GM12865 (cell line): ENCODE results near the gene SERPINB2.

ENCODE experiments used
- DNase-seq: peaks from one replicate; pipeline ENCODE4 v3.0.0; 2010; ENCODE audit warnings: low read depth
- H3K4me3 ChIP-seq: 2 replicates; pipeline ENCODE4 v1.5.1; 2011; ENCODE audit warnings: mild to moderate bottlenecking, low read depth, low read length, control low read depth
- TF ChIP-seq, protein P1 (sequence below): IDR thresholded peaks from 2 replicates; pipeline ENCODE4 v1.5.1; 2011; ENCODE audit warnings: low read length, control low read depth, low read depth, inconsistent platforms; ENCODE audit not compliant: insufficient read depth; ENCODE audit errors: missing control alignments

The SERPINB2 gene

DNA sequence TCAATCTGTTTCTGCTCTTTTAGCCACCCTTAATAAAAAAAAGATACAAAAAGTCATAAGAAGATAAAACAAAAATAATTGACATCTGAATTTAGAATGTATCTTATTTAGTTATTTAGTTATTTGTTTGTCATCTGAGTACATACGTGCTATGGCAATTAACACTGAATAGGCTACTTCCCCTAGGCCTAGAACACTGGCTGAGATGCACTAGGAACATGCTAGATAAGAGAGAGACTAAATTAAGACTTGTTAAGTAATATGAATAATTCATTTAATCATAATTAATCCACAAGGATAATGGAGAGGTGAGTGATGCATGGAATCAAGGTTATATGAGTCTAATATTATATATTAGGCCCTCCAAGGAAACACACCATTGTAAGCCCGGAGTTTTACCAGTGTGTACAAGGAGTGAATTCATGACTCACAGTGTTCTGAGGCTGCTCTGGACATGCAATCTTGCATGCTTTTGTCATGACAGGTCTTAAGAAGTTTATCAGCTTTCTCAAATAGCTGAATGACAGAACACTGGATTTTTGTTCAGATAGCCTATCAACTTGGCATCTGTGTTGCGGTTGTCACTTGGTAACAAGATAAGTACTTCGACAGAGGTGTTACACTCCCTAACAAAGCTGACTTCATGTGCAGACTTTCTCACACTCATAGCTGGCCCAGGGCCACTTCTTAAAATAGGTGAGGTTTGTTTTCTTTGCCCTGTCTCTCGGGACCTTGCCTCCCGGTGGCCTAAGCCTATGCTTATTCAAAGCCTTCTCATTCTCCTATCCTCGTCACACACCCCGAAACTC lies 5.0 kb upstream of the SERPINB2 start:
- DNase-seq: no peak
- no peak overlapping the region for H3K4me3 ChIP-seq
- TF ChIP-seq, protein P1, sequence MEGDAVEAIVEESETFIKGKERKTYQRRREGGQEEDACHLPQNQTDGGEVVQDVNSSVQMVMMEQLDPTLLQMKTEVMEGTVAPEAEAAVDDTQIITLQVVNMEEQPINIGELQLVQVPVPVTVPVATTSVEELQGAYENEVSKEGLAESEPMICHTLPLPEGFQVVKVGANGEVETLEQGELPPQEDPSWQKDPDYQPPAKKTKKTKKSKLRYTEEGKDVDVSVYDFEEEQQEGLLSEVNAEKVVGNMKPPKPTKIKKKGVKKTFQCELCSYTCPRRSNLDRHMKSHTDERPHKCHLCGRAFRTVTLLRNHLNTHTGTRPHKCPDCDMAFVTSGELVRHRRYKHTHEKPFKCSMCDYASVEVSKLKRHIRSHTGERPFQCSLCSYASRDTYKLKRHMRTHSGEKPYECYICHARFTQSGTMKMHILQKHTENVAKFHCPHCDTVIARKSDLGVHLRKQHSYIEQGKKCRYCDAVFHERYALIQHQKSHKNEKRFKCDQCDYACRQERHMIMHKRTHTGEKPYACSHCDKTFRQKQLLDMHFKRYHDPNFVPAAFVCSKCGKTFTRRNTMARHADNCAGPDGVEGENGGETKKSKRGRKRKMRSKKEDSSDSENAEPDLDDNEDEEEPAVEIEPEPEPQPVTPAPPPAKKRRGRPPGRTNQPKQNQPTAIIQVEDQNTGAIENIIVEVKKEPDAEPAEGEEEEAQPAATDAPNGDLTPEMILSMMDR: no peak

DNA sequence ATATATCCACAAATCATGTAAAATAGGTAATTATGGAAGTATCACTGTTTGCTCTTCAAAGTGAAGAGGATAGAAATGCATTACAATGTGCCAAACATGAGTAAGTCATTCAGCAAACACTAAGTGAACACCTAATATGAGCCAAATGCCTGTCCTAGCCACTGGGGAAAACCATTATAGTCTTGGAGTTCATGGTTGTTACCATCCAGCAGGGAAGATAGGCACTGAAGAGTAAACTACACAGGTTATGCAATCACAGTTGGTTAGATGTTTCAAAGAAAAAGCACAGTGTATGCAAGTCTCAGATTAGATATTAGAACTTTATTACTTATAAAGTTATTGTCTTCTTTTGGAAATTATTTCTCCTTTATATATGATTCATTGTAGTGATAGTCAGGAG lies 3.9 kb upstream of the SERPINB2 start:
- no peak for DNase-seq
- TF ChIP-seq, protein P1: no peak
- H3K4me3 ChIP-seq: no peak overlapping the region

DNA sequence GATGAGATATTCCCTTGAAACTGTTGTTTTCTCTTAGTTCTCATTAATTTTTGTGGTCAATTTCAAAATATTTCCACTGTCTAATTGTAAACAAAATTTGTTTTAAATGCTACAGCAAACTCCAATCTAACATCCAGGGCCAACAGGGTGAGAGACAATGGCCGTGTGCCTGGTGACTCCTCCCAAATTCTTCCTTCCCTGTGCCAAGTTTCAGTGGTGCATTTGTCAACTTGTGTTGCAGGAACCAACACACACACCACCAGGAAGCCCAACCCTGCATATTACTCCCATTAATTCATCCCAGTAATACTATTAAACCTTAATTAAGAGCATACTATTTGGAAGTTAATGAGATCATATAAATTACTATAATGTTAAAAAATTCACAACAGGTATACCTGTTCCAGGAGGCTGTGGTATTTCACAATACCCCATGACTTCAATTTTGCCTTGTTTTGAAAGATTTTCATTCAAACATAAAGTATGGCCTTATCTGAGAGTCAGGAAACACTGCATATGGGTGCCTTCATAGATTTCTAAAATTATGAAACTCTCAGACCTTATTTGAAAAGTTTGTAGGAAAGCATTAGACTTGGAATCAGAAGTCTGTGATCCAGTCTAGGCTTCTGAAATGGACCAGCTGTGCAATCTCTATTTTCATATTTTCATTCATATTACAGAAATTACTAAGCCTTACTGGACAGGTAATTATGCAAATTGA lies 1.1 kb downstream of the SERPINB2 start:
- DNase-seq: no peak
- TF ChIP-seq, protein P1: no peak

DNA sequence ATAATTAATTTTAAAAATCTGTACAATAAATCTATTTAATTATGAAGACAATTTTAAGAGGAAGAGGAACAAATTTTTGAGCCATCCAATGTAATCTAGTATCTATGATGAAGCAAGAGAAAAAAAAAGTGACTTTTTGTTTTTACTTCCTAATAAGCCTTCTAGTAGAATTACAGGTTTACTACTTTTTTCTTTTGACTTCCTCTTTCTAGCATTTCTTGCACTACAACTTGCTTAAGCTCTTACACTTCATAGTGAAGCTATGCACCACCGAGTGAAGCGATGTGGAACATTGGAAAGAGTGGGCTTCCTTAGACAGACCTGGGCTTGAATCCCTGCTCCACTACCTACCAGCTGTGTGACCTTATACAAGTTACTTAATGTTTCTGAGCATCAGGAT lies 2.1 kb downstream of the SERPINB2 start:
- no peak for DNase-seq
- no peak overlapping the region for H3K4me3 ChIP-seq
- TF ChIP-seq, protein P1: no peak

More for the DNA sequence above, 1.1 kb downstream of the SERPINB2 start:
- no peak overlapping the region for H3K4me3 ChIP-seq

DNA sequence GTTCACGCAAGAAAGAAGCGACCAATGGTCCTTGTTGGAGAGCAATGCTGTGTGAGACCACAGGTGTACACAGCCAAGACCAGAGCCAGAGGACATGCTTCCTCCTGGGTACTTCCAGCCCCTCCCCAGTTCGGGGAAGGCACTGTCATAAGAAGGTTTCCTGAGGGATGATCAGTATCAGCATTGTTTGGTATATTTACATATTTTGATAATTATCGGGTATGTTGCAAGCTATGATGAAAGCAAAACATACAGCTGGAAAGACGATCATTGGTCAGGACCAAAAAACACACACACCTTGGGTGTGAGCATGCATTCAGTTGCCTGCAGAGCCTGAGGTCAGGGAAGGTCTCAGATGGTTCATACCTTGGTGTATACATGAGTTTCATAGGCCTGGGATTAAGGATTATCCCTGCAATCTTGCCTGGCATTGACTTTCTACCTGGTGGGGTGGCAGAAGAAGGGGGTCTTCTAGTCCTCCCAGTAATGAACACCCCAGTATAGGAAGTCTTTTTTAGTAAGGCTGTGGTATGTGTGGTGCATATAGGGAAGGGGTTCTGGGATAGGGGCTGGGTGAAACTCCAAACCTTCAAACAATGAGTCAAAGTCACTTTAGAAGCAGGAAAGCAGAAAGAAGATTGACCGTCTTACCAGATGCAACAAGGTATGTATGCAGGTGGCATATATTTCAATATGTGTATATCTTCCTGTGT lies 2.9 kb downstream of the SERPINB2 start:
- DNase-seq: no peak
- TF ChIP-seq, protein P1: no peak
- no peak overlapping the region for H3K4me3 ChIP-seq

DNA sequence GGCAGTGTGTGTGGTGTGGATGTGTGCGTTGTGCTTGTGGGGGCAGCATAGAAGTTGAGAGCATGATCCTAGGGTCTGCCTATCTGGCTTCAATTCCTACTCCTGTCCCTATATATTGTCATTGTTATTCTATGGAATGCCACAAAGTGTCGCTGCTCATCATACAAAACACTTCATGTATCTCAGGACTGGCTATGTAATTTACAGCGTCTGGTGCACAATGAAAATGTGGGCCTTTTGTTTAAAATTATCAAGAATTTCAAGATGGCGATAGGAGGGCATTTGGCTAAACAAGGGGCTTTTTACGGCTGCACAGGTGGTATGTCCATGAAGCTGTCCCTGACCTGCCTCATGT lies 3.4 kb downstream of the SERPINB2 start:
- no peak overlapping the region for H3K4me3 ChIP-seq
- TF ChIP-seq, protein P1: peak; percentile 36
- DNase-seq: peak; percentile 64
